HG02981 (cell line): ENCODE measurements around the gene ZNF76.
"Not testable (repeated sequence)": the region's sequence is repeated elsewhere in the genome, so short reads cannot be mapped to it uniquely, and the experiment has no call there.

Source experiments
- ATAC-seq: cut with Tn5 transposase; IDR thresholded peaks from one replicate; pipeline ENCODE4 v1.9.1; 2021; ENCODE audit warnings: mild to moderate bottlenecking, moderate library complexity; ENCODE audit not compliant: unreplicated experiment

Gene ZNF76

DNA sequence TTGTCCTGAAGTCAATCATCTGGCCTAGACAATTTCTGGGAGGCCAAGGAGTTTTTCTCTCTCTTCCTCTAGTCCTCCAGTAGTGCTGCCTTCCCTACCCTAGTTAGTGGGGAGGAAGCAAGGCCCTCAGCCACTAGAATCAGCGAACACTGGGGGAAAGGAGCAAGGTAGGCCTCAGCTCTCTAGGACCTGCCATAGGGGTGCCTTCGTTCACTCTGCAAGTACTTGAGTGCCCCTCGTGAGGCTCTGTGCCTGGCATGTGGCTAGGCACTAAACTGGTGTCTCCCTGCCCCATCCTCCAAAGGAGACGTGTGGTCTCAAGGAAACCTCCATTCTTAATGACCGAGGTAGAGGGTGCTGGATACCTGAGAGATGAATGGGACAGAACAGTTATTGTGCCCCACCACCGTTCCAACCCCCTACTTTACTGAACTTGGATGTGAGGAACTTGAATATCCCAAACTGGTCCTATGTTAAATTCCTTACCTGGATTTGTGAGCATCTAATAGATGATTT, 39.1 kb downstream of the ZNF76 start:
- no peak for ATAC-seq

DNA sequence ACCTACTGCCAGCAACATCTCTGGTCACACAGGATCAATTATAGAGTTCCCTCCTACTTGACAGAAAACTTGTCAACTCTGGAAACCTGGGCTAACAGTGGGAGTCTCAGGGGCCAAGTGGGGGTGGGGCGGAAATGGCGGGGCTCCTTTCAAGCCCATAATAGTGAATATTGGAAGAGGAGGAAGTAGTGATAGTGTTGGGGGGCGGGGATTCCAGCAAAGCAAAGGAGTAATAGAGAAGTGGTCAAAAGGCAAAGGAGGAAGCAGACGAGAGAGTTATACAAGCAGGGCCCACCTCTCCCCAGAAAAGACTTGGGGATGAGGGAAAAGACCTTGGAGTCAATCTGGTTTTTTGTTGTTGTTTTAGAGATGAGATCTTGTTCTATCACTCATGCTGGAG, 40.1 kb downstream of the ZNF76 start:
- ATAC-seq: no peak

DNA sequence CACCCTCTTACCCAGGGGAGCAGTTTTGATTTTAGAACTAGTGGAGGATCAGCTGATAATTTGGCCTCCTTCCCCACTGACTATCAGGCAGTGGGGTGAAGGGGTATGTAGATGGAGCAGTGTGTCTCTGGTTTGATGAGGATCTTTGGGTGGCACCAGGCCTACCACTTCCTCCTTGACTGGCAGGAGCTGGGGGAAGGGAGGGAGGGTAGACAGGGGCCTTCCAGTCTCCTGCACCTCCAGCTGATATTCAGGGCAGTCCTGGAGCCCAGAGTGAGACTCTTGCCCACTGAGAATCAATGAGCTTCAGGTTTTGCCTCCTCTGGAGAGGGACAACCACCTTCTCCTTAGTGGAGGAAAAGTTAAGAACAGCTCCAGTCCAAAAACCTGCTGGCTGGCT, 41.3 kb downstream of the ZNF76 start:
- ATAC-seq: no peak

DNA sequence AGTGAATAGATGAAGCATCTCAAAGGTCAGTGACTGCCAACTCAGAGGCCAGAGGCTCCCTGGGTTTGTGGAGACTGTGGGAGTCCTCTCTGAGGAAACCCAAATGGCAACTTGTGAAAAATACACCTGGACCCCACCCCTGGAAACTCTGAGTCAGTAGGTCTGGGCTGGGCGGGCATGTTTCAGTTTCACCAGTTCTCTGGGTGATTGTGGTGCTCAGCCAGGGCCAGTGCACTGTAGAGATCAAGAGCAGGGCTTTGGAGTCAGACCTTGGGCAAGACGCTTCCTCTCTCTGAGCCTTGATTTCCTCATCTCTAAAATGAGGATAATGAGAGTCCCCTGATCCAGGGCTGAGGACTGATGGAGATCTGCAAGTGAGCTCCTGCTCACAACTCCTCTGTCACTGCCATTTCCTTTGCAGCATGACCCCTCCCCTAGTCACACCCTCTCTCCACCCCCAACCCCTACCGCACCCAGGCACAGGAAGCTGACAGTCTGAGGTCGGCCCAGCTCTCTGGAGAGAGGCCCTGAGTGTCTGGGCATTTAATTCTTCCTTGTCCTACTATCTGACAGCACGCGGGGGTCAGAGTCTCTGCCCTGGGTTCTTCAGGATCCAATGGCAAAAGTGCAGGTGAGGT, 43.2 kb downstream of the ZNF76 start:
- ATAC-seq: peak; percentile 81

DNA sequence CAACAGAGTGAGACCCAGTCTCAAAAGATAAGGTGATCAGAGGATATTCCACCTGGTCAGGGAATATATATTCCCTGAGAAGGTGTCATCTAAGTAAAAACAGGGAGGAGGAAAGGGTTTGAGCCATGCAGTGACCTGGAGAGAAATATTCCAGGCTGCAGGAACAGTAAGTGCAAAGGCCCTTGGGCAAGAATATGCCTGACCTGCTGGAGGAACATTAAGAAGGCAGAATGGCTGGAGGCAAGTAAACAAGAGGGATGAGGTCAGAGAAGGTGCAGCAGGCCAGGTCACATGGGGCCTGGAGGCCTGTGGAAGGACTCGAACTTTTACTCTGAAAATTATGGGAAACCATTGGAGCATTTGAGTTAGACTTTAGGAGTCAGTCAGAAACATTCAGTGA, 44.8 kb downstream of the ZNF76 start:
- ATAC-seq: no peak

DNA sequence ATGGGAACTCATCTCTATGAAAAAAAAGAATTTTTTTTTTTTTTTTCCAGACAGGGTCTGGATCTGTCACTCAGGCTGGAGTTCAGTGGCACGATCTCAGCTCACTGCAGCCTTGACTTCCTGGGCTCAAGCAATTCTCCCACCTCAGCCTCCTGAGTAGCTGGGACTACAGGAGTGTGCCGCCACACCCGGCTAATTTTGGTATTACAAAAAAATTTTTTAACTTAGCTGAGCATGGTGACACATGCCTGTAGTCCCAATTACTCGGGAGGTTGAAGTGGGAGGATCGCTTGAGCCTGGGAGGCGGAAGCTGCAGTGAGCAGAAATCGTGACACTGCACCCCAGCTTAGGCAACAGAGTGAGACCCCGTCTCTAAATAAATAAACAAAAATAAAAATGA, 45.6 kb downstream of the ZNF76 start:
- no peak for ATAC-seq

DNA sequence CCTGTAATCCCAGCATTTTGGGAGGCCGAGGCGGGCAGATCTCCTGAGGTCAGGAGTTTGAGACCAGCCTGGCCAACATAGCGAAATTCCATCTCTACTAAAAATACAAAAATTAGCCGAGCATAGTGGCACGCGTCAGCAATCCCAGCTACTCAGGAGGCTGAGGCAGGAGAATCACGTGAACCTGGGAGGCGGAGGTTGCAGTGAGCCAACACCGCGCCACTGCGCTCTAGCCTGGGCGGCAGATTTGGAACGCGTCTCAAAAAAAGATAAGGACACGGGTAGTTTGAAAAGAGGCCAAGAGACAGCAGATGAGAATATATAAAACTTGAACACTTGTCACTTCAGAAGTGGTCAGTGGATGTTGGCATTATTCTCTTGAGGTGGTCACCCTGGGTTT, 47.6 kb downstream of the ZNF76 start:
- ATAC-seq: not testable (repeated sequence)

DNA sequence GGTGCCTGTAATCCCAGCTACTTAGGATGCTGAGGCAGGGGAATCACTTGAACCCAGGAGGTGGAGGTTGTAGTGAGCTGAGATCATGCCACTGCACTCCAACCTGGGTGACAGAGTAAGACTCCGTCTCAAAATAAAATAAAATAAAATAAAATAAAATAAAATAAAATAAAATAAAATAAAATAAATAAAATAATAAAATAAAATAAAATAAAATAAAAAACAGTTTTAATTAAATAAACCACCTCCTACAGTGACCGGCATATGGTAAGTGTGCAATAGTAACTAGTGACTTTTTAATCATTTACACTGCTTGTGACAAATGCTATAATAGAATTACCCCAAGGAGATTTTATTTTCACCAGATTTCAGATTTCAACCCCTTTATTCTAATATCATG, 49.0 kb downstream of the ZNF76 start:
- not testable (repeated sequence) for ATAC-seq

DNA sequence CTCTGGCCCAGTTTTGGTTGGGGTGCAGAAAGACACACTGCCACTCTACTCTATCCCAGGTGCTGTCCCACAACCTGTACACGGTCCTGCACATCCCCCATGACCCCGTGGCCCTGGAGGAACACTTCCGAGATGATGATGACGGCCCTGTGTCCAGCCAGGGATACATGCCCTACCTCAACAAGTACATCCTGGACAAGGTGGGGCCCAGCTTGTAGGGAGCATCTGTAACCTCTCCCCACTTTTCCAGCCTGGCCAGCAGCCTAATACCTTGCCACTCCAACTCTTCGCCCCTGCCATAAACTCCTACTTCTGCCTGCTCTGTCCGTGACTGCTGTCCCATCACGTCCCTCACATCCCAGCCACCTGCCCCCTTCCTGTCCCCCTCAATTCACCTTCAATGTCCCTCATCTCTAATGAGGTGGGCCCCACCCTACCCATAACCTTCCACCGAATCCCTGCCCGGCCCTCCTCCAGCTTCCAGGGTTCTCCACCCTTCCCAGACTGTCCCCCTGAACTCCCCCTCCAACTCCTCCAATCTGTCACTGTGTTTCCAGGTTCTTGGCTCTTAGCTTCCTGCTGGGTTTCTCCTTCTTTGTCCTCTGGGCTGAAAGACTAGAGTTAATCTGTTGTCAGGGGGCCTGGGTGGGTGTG, 50.2 kb downstream of the ZNF76 start:
- no peak for ATAC-seq

DNA sequence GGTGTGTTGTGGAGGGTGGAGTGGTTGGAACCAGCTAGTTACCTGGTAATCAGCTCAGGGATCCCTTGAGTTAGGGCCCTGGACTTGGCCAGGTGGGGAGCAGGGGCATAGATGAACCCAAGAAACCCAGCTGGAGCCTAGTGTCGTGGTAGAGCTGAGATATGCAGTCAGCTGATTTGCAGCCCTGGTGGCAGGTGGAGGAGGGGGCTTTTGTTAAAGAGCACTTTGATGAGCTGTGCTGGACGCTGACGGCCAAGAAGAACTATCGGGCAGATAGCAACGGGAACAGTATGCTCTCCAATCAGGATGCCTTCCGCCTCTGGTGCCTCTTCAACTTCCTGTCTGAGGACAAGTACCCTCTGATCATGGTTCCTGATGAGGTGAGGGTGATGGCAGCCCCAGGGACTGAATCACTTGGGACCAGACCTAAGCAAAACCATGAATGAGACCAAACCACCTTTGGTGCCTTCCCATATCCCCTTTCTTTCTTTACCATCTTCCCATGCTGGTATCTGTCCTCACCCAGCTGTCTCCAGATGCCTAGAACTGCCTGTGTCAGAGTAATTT, 50.8 kb downstream of the ZNF76 start:
- ATAC-seq: no peak

DNA sequence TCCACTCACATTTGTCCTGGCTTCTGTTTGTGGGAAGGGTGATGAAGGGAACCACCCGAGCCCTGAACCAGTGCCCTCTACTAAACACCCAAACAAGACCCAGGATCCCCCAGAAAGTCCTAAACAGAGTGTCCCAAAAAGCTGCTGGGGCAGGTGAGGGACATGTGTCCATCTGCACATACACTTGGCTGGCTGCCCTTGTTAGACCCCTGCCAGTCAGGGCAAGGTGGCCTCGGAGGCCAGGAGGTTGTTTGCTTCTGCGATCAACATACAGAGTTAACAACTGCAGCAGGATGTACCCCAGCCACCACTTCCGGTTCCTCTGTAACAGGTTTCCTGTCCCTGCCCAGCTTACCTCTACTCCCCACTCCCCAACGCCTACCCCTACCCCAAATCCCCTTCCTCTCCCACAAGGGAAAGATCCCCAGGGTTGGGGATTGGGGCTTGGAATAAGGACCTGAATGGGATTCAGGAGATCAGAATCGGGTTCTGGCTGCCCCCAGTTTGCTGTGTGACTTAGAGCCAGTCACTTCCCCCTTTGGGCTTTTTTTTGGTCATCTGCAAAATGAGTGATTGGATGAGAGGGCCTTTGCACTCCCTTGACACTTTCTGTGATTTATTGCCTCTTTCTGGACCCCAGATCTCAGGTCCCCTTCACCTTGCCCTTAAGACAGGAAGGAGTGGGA, 52.0 kb downstream of the ZNF76 start:
- ATAC-seq: no peak

DNA sequence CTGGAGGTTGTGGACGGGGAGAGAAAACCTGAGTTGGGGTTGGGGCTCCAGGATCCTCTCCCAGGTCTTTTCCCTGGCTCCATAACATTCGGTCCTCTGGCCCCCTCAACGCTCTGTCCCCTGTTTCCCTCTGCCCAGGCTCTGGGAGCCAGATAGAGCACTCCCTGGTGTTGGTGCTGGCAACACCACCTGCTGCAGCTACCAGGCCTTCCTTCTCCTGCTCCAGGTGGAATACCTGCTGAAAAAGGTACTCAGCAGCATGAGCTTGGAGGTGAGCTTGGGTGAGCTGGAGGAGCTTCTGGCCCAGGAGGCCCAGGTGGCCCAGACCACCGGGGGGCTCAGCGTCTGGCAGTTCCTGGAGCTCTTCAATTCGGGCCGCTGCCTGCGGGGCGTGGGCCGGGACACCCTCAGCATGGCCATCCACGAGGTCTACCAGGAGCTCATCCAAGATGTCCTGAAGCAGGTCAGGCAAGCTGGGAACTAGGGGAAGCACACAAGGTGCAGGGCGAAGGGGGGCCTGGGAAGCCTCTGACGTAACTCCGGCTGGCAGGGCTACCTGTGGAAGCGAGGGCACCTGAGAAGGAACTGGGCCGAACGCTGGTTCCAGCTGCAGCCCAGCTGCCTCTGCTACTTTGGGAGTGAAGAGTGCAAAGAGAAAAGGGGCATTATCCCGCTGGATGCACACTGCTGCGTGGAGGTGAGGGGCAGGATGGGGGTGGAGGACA, 52.7 kb downstream of the ZNF76 start:
- ATAC-seq: no peak

DNA sequence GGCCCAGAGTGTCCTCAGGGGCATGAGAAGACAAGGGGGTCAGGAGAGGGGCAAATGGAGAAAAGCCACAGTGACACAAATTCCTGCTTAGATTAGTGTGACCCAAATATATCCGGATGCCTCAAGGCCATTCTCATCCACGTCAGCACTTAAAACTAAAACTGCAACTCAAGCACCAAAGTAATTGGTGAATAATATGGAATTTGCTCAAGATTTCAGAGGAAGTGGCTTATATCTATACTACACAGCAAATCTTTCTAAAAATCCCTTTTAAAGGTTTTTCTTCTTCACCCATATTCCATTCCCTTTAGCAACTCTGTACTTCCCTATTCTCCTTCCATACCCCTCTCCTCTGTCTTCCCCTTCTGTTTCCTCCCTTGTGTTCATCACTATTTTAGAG, 53.3 kb downstream of the ZNF76 start:
- ATAC-seq: no peak

DNA sequence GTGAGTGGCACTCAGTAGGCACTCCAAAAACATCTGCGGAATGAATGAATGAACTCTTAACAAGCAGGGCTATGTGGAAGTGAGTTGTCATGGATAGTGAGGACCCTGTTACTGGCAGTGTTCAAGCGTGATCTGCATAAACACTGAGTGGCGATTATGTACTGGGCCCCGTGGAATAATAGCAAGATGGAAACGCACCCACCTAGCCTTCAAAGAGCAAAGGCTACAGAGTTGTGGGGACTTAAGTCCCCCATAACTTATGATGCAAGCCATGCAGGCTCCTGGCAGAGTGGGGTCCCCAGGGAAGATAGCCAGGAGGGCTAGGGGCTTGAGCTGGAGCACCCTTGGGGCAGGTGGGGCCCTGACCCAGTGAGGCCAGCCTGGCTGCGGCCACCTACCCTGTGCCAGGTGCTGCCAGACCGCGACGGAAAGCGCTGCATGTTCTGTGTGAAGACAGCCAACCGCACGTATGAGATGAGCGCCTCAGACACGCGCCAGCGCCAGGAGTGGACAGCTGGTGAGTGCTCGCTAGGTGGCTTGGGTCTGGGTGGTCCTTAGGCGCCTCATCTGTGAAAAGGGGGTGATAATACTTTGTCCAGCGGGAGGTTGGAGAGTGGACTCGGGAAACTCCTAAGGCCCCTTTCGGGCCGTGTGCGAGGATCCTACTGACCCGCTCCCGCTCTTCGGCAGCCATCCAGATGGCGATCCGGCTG, 58.1 kb downstream of the ZNF76 start:
- ATAC-seq: no peak

DNA sequence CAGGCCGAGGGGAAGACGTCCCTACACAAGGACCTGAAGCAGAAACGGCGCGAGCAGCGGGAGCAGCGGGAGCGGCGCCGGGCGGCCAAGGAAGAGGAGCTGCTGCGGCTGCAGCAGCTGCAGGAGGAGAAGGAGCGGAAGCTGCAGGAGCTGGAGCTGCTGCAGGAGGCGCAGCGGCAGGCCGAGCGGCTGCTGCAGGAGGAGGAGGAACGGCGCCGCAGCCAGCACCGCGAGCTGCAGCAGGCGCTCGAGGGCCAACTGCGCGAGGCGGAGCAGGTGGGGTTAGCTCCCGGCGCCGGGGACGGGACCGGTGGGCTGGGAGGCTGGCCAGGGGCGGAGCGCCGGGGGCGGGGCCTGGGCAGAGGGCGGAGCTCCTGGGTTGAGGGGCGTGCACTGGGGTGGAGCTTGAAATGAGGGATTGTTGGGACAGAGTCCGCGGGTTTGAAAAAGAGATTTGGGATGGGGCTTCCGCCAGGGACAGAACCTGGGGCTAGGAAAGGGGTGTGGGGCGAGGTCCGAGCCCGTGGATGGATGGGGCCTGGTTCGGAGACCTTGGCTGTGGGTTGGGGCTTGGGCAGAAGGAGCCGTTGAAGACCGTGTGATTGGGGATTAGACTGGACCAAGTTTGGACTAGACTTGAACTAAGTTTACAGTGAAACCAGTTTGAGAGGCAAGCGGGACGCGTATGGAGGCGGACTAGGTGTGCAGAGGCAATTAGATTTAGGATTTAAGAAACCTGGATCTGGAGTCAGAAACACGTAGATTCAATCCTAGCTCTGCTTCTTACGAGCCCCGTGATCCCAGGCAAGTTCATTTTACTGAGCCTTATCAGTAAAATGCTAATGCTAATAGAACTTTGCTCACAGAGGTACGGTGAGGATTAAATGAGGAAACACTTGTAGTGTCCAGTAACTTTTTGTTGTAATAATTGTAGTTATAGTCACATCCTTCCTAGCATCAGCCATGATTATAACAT, 58.9 kb downstream of the ZNF76 start:
- no peak for ATAC-seq

DNA sequence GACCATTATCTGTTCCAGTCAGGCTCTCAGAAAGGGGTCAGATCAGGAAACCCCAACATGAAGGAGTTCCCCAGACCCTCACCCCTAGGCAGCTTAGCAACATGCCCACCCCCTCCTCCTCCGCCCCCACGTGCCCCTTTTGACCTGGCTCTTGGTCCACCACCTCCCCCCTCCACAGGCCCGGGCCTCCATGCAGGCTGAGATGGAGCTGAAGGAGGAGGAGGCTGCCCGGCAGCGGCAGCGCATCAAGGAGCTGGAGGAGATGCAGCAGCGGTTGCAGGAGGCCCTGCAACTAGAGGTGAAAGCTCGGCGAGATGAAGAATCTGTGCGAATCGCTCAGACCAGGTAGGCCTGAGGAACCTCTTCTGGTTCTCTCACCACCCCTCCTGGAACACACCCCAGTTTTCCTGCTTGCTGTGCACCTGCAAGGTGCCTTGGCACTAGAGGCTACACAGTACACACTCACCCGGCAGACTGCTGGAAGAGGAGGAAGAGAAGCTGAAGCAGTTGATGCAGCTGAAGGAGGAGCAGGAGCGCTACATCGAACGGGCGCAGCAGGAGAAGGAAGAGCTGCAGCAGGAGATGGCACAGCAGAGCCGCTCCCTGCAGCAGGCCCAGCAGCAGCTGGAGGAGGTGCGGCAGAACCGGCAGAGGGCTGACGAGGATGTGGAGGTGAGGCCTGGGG, 60.0 kb downstream of the ZNF76 start:
- no peak for ATAC-seq

DNA sequence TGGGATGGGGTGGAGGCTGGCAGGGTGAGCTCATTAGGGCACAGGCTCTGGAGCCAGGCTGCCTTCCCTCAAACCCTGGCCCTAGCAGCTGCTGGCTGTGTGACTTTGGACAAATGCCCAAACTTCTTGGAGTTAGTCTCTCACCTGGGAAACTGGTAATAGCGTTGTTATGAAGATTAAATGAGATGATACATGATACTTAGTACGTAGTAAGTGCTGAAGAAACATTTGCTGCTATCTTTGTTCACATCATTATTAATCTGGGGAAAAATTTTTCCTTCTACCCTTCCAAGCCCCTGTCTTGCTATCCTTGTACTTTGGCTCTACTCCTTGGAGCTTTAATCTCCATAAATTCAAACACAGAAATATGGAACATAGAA, 60.5 kb downstream of the ZNF76 start:
- ATAC-seq: no peak

DNA sequence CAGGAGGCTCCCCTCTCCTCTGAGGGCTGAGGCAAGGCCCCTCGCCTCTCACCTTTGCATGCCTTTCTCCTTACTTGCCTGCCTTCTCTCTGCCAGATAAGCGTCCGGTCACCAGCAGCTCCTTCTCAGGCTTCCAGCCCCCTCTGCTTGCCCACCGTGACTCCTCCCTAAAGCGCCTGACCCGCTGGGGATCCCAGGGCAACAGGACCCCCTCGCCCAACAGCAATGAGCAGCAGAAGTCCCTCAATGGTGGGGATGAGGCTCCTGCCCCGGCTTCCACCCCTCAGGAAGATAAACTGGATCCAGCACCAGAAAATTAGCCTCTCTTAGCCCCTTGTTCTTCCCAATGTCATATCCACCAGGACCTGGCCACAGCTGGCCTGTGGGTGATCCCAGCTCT, 61.6 kb downstream of the ZNF76 start:
- no peak for ATAC-seq
